TTC549 (cell line): ENCODE results near the gene LYPLAL1.

Source experiments
- FAIRE-seq: peaks from 2 replicates; lab custom pipeline; 2012; peaks lifted over from hg19 to GRCh38; lab: Jason Lieb, UNC

The LYPLAL1 gene

DNA sequence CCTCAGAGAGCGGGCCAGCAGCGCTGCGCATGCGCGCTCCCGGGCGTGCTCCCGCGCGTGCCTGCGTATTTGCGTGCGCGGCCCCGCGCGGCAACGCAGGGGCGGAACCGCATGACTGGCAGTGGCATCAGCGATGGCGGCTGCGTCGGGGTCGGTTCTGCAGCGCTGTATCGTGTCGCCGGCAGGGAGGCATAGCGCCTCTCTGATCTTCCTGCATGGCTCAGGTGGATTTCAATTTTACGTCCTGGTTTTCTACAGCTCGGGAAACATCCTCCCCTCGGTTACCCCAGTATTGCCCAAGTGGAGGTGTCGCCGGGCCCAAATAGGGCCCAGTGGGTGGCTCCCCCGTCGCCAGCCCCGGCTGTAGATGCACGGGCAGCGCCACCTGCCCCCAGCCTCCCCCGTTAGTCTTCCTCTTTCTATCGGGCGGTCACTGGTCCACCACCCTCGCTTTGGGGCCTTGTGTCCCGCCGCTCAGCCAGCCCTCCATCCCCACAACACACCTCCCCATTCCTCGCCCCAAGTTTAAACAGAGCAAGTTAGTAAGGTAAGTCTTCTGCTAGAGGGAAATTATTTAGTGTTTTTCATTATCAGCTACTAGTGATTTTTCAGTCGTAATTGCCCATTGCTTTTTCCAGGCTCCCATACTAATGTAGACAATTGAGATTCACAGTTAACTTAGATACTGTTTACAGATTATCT is at the start of gene LYPLAL1:
Gene LYPLAL1 (plus strand): TSS at position 121 of the 702 bp plus-strand sequence. CDS start 13 bp downstream, at position 134.
- FAIRE-seq = no peak

DNA sequence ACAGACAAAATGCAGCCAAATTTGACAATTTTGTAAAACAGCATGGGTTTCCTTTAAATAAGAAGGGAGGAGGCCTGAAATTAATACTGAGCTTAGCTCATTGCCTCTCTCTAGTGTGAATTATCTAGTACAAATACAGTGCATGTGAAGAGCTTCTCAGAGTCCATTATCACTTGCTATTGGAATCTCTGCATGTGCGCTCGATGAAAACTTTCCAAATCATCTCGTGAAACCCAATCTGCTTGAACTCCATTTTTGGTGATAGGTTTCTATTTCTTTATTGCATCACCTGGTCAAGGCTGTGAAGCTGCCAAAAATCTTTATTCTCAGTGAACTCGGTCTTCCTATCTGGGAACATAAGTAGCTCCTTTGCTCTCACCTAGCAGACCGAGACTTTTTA is 49.5 kb upstream of the LYPLAL1 start:
- no peak for FAIRE-seq

DNA sequence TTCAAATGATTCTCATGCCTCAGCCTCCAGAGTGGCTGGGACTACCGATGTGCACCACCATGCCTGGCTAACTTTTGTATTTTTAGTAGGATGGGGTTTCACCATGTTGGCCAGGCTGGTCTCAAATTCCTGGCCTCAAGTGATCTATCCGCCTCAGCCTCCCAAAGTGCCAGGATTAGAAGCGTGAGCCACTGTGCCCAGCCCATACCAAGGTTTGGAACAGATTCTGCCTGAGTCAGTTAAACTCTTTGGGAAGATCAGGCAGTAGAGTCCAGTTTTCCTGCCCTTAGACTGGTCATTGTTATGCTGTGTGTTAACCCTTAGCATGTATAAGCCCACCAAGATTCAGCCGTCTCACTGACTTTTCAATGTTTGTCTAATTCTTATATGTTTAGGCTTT is 48.3 kb upstream of the LYPLAL1 start:
- FAIRE-seq = no peak

DNA sequence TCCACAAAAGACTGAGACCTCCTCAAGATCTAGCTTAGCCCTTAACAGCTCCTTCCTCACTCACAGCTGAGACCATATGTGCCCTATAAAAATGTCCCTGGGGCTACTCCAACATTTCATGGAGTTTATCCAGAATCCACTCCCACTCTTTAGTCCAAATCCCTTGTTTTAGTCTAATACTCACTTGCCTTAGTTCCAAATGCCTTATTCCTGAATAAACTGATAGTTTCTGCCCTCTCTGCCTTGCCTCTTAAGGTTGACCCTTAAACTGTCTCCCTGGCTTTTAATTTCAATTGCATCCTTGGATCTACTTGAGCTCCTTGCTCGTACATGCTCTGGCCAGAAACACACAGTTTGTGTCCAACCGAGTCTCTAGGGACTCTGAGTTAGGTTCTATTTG is 47.3 kb upstream of the LYPLAL1 start:
- no peak for FAIRE-seq

DNA sequence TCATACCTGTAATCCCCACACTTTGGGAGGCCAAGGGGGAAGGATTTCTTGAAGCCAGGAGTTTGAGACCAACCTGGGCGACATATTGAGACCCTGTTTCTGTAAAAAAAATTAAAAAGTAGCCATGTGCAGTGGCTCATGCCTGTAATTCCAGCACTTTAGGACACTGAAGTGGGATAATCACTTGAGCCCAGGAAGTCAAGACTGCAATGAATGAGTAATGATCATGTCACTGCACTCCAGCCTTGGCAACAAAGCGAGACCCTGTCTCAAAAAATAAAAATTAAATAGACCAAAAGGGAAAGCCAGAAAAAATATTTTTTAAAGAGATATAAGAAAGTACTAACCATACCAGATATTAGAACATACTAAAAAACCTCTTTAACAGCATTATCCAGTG is 44.7 kb upstream of the LYPLAL1 start:
- no peak for FAIRE-seq

DNA sequence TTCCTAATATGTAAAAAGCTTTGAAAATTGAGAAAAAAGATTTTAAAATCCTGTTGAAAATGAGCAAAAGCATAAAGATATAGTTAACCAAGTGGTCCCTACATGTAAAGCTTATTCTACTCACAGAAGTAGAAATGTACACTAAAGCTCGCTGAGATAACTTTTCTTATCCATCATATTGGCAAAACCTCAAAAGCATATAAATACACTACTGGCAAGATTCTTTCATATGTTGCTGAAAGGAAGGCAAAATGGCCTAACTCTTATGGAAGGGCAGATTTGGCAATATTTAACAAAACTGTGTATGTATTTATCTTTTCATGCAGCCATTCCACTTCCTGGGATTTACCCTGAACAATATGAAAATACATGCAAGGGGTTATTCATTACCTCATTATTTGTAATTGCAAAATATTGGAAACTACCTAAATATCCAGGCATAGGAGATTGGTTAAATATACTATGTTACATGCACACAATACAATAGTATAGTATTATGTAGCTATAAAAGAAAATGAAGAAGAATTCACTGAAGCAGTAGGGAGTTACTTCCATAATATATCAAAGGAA is 43.2 kb upstream of the LYPLAL1 start:
- FAIRE-seq = no peak

DNA sequence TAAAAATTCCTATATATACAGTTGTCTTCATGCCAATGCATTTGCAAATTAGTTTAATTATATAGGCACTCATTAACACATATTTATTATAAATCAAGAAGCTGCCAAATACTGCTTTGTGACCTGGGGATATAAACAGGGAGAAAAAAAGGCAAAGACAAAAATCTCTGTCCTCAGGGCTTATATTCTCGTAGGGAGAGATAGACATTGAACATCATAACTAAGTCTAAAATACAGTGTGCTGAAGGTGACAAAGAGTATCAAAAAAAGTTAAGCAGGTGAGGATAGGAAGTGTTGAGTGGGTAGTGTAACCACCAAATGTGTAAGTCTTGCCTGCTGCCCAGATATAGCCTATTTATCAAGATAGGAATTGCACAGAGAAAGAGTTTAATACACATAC is 40.7 kb upstream of the LYPLAL1 start:
- no peak for FAIRE-seq

DNA sequence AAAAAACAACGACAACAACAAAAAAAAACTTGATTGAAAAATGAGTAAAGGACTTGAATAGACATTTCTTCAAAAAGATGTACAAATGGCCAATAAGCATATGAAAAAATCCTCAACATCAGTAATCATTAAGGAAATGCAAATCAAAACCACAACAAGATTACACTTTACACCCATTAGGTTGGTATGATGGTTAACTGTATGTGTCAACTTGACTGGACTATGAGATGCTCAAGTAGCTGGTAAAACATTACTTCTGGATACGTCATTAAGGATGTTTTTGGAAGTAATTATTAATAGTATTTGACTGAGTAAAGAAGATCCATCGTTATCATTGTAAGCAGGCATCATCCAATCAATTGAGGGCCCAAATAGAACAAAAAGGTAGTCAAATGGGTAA is 34.9 kb upstream of the LYPLAL1 start:
- no peak for FAIRE-seq

DNA sequence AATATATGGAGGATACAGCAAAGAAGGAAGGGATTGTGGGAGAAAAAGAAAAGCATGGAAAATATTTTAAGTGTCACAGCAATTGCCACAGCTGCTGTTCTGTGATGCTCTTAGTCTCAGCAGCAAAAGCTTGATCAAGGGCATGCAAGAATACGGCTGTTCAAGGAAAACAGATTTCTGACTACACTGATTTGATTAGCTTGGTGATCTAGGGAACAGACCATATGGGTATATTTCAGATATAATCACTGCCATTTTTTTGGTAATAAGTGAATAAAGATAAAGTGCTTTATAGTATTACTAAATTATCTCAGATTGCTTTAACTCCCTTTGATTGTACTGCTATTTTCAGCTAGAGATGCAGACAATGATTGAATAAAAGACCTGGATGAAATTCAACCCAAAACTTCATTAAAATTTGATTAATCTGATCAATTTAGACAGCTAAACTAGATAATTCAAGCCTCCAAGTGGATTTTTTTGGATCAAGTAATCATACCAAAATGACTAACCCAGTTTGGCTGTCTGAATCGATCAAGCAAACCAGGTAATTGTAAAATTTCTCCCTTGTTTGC is 33.3 kb upstream of the LYPLAL1 start:
- FAIRE-seq = no peak

DNA sequence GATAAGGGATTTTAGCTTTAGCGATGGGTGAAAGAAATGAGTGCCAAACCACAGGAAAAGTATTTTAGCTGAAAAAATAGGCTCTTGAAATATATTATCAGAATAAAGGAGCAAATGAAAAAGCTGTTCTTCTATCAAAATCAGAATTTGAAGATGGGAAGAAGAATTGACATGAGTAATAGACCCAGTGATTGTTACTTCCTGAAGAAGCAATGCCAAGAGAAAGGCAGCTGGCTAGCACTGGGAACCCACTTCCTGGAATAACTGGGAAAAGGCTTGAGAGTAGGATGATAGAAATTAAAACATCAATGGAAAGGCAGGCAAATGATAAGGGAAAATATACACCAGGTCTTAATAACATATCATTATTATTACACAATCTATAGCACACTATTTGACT is 29.9 kb upstream of the LYPLAL1 start:
- no peak for FAIRE-seq

DNA sequence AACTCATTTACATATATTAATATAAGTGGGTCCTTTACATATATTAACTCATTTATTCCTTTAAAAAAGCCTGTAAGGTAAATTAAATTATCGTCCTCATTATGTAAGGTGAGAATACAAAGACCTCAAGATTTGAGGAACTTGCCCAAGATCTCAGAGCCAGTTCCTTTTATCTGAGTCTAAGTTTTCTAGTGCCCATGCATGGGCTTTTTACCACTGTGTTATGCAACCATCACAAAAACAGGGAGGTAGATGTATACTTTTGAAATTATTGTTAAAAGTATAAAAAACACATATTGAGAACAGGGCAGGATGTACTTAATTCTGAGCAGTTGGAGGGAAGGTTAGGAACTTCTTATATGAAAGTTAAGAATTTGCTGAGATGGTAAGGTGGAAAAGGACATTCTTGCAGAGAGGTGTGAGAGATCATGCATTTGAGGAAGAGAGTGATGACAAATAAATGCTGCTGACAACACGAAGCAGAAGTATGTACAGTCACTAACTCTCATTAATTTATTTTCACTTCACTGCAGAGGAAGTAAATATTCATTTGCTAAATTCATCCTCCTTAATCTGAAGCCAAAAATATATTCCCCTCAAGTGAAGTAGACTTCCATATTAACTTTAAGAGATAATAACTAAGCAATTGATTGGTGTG is 28.9 kb upstream of the LYPLAL1 start:
- FAIRE-seq = no peak

DNA sequence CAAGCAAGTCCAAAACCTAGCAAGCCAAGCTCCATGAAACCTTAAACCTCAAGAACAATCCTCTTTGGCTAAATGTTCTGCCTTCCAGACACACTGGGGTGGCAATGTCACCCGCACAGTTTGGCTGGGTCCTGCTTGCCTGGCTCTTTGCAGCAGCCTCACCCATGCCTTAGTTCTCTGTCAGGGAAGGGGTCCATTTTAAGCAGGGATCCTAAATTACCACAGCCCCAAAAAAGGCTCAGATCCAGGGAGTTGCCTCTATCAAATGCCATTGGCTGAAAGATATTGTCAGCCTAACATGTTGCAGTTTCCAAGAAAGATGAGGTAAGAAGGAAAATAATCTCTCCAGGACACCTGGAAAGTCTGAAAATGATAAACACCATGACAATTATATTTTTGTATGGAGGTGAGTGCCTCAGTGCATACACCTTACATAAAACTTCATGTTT is 26.1 kb upstream of the LYPLAL1 start:
- FAIRE-seq = no peak

DNA sequence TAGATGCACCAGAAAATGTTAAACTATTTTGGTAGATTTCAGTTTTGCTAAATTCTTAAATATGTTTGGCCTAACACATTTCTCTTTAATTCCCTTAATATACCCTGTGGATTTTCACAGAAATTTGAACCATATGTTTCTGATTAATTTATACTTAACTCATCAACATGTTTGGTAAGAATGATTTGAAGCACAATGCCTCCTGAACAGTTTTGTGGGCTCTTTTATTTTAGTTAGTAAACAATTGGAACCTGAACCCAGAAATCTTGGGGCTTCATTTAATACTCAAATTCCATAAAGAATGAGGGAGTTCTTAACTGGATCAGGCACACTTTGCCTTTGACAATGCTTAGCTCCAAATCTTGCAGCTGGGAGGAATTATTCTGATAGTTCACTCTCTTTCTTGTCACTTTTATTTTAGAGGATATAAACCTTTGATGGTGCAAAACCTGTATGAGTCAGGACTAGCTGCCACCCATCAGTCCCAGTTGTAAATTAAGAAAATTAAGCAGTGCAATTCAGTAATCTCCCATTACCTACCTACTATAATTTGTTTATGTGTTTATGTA is 24.6 kb upstream of the LYPLAL1 start:
- FAIRE-seq = no peak

DNA sequence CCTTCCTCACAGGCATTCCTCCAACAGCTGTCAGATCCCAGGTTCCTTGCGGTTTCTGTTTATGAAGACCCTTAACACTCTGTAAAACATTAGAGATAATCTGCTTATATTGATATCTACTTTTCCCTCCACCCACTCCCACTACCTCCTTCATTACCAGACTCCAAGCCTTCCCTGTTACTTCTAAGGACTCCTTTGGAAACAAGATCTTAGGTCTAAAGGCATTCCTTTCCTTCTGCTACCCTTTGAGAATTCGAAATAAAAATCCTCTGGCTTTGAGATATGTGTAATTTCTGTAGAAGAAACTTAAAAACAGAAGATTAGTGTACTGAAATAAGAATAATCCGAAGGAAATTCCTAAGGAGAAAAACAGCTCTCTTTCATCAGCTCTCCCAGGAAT is 23.7 kb upstream of the LYPLAL1 start:
- no peak for FAIRE-seq

DNA sequence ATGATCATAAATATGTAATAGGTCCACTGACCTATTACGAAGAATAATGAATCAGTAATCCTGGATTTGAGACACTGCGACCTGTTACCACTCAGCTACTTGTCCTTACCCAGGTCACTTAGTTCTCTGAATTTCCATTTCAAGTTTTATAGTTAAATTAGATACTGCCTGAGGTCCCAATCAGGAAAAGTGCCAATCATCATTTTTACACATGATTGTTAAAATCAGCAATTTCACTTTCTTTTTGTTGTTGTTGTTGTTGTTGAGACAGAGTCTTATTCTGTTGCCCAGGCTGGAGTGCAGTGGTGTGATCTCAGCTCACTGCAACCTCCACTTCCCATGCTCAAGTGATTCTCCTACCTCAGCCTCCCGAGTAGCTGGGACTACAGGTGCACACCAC is 22.8 kb upstream of the LYPLAL1 start:
- no peak for FAIRE-seq

DNA sequence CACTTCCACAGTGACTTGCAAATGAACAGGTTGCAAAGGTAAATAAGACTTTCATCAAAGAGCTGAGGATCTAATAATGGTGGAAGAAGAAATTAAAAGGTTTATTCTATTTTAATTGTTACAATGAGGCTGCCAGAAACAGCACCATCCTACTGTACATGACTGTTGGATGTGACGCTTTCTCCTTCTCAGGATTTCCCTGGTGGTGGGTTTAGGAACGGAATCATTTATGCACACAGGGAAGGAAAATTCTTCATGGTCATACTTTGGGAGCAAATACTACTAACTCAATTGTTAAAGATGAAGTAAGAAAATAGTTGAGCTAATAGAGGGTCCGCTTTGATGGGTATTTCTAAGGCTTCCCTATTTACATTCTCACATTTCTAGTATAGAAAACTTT is 22.2 kb upstream of the LYPLAL1 start:
- no peak for FAIRE-seq

DNA sequence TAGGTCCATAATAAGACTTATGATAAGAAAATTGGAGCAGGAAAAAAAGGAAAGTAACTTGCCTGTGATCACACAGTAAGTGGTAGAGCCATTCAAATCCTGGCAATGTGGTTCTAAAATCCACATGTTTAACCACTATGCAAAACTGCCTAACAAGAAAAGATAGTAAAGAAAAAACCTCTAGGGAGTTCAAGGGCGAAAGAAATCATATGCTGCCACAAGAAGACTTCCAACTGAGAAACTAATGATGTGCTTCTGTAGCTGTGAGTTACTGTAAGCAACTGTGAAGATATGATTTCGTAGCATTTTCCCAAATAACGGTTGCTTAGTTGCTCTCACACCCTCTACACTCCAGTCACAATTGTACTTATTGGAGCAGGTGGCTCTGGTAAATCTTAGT is 20.9 kb upstream of the LYPLAL1 start:
- FAIRE-seq = no peak

DNA sequence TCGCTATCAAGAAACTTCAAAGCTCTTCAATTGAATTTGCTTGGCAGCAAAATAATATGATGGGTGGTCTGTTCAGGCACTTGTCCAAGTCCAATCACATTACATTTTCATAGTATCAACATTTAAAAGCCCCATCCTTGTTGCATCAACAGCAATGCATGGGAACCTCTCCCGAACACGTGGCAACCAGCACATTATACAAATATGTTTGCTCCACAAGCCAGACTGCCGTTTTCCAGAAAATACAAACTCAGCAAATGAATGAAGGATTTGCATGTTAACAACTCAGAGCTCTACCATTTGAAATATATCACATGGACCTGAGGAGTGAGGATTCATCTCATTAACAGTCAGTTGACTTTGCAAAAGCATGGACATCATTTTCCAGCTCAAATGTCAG is 20.0 kb upstream of the LYPLAL1 start:
- no peak for FAIRE-seq

DNA sequence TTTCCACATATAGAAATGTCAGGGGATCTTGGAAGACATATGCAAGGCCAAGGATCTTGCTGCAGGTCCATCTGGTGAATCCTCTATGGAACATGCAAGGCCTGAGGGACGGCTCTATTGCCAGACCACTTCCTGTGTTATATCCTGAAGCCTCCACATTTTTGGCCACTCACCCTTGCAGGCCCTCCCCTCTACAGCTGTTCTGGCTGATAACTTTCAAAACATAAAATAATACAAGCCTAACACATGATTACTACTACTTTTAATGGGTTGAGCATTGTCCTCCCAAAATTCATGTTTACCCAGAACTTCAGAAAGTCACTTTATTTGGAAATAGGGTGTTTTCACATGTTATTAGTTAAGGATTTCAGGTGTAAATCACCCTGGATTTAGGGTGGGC is 18.5 kb upstream of the LYPLAL1 start:
- no peak for FAIRE-seq

DNA sequence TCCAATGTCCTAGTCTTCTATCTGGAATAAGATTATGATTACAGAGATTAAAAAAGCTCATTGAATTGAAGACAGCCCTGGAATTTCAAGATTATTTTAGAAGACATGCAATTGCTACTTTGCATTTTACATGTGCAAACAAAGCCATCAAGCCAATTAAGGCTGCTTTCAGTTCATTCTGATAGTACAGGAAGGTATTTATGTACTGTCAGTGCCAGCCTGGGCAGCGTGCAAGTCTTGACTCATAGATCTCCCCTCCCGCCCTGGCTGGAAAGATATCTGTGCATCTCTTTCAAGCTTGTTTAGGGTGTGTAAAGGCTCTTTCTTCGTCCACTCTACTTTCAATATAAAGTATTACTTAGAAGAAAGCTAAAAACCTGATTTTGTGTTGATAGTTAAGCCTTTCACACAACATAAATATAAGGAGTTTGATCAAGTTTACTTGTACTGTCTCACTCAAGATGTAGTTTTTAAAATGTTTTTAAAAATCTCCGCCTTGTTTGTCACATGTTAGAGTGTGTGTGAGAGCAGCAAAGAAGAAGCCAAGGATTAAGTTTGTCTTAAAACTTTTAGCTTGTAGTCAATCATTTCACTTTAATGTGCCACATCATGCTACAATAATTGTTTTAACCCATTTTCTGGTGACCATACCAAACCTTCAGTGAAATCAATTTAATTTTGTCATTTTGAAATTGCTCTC is 13.6 kb upstream of the LYPLAL1 start:
- FAIRE-seq = no peak

DNA sequence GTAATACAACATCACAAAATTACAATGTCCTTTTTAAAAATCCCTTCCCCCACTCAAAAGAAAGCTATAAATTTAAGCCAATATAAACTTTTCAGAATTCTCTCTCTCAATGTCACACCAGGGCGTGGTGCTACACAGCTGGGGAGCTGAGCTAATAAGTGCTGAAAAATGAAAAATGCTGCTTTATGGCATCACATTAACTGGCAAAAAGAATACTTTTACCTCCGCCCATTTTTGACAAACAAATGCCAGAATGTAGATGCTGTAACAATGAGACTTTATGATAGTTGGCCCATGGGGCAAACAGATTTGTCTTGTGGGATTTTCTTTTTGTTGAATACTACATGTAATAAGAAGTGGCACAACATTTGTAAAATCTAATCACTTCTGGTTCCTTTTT is 12.7 kb upstream of the LYPLAL1 start:
- FAIRE-seq = no peak

DNA sequence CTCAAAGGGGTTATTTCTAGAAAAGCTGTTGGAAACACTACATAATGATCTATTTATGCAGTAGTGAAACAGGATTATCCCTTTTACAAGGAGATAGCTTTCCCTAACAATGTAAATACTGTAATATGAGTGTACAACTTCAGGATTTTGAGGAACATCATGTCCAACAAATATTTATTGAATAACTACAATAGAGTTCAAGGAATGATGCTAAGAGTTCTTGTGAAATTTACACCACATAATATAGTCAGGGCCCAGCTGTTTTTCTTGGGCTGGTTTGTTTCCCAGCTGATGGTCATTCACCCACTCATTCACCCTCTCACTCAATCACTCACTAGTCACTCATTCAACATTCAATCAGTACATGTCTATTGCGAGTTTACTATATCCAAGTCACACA is 12.3 kb upstream of the LYPLAL1 start:
- no peak for FAIRE-seq
